GDM1 (cell line): Measurements from ENCODE around the gene PDE8A.

Experiments used
- DNase-seq: peaks from one replicate; lab custom pipeline; 2025; lab: John Stamatoyannopoulos, UW

The PDE8A gene

GRCh38 chr15:84981711-84982300 is at the start of gene PDE8A:
PDE8A (plus strand) TSS chr15:84981856; CDS start chr15:84982163, 307 bp downstream.
- DNase-seq = no peak

GRCh38 chr15:84934942-84935729 is 46.5 kb upstream of the PDE8A start:
- no peak for DNase-seq

GRCh38 chr15:84937144-84937543 is 44.5 kb upstream of the PDE8A start:
- no peak for DNase-seq

GRCh38 chr15:84938726-84939125 is 42.9 kb upstream of the PDE8A start:
- DNase-seq = no peak

- DNase-seq = no peak
Measured at GRCh38 chr15:84940399-84940798, 41.3 kb upstream of the PDE8A start.

GRCh38 chr15:84942456-84942855 is 39.2 kb upstream of the PDE8A start:
- DNase-seq = no peak

- no peak for DNase-seq
Measured at GRCh38 chr15:84944311-84944710, 37.3 kb upstream of the PDE8A start.

GRCh38 chr15:84944861-84945260 is 36.8 kb upstream of the PDE8A start:
- no peak for DNase-seq

GRCh38 chr15:84946772-84947489 is 34.7 kb upstream of the PDE8A start:
- DNase-seq = no peak

GRCh38 chr15:84947947-84948830 is 33.5 kb upstream of the PDE8A start:
- no peak for DNase-seq

GRCh38 chr15:84949043-84949442 is 32.6 kb upstream of the PDE8A start:
- no peak for DNase-seq

- no peak for DNase-seq
Measured at GRCh38 chr15:84949845-84950569, 31.6 kb upstream of the PDE8A start.

- DNase-seq = no peak
Measured at GRCh38 chr15:84950570-84951111, 31.0 kb upstream of the PDE8A start.

- no peak for DNase-seq
Measured at GRCh38 chr15:84951736-84952135, 29.9 kb upstream of the PDE8A start.

- no peak for DNase-seq
Measured at GRCh38 chr15:84953136-84953535, 28.5 kb upstream of the PDE8A start.

GRCh38 chr15:84953726-84954125 is 27.9 kb upstream of the PDE8A start:
- no peak for DNase-seq

- peak; percentile 12 for DNase-seq
Measured at GRCh38 chr15:84955089-84955848, 26.4 kb upstream of the PDE8A start.

GRCh38 chr15:84956199-84956598 is 25.5 kb upstream of the PDE8A start:
- DNase-seq = no peak

- no peak for DNase-seq
Measured at GRCh38 chr15:84960391-84961113, 21.1 kb upstream of the PDE8A start.

GRCh38 chr15:84961114-84961452 is 20.6 kb upstream of the PDE8A start:
- no peak for DNase-seq
